Keratinocyte (primary cell): Measurements from ENCODE around the gene CYP26A1. TPM values are rescaled to one million over a fixed set of nuclear protein-coding genes. Genes with fewer than 3 reads are reported as not detected.

Source experiments
- DNase-seq: peaks from one replicate; pipeline ENCODE4 v3.0.0-alpha.2; 2011; ENCODE audit warnings: low read depth, missing footprints, low spot score
- FAIRE-seq: peaks from 2 replicates; lab custom pipeline; 2011; peaks lifted over from hg19 to GRCh38; lab: Jason Lieb, UNC
- H2AFZ ChIP-seq: 2 replicates; pipeline ENCODE4 v1.6.0; 2012; ENCODE audit warnings: low read length, control low read depth, inconsistent platforms; ENCODE audit not compliant: control insufficient read depth
- H3K27ac ChIP-seq: 2 replicates; pipeline ENCODE4 v1.5.1; 2011; ENCODE audit warnings: low read length; ENCODE audit not compliant: control insufficient read depth, insufficient read depth
- H3K27me3 ChIP-seq: 3 replicates; pipeline ENCODE4 v1.6.0; 2011; ENCODE audit warnings: low read length; ENCODE audit not compliant: control insufficient read depth, insufficient read depth; ENCODE audit errors: extremely low read depth
- H3K36me3 ChIP-seq, 2 experiments: 2 replicates in 1 of 2; 3 replicates in 1 of 2; pipeline ENCODE4 v1.5.1; 2011; ENCODE audit warnings: low read length in 2 of 2, mild to moderate bottlenecking in 1 of 2; ENCODE audit not compliant: control insufficient read depth in 2 of 2, insufficient read depth in 2 of 2; ENCODE audit errors: extremely low read depth in 1 of 2
- H3K4me1 ChIP-seq: 3 replicates; pipeline ENCODE4 v1.5.1; 2011; ENCODE audit warnings: low read length; ENCODE audit not compliant: control insufficient read depth, insufficient read depth; ENCODE audit errors: extremely low read depth
- H3K4me2 ChIP-seq: 3 replicates; pipeline ENCODE4 v1.6.0; 2011; ENCODE audit warnings: low read depth, low read length; ENCODE audit not compliant: control insufficient read depth, insufficient read depth; ENCODE audit errors: extremely low read depth
- H3K4me3 ChIP-seq, 3 experiments: fragments of 200-600 bp in 1 of 3; sonication (generic) in 1 of 3; 2 replicates in 2 of 3; 3 replicates in 1 of 3; pipeline ENCODE4 v1.5.1; 2011 to 2016; ENCODE audit warnings: low read length in 3 of 3, mild to moderate bottlenecking in 3 of 3, control low read depth in 2 of 3, inconsistent platforms in 1 of 3, low read depth in 1 of 3, mixed read lengths in 1 of 3, mixed run types in 1 of 3, moderate library complexity in 1 of 3; ENCODE audit not compliant: control insufficient read depth in 2 of 3, insufficient read depth in 2 of 3; ENCODE audit errors: extremely low read depth in 1 of 3
- H3K79me2 ChIP-seq: 2 replicates; pipeline ENCODE4 v1.6.0; 2012; ENCODE audit warnings: low read length; ENCODE audit not compliant: control insufficient read depth, insufficient read depth
- H3K9ac ChIP-seq: 3 replicates; pipeline ENCODE4 v1.6.0; 2011; ENCODE audit warnings: low read length; ENCODE audit not compliant: control insufficient read depth, insufficient read depth; ENCODE audit errors: extremely low read depth
- H3K9me1 ChIP-seq: 3 replicates; pipeline ENCODE4 v1.6.0; 2011; ENCODE audit warnings: low read length; ENCODE audit not compliant: control insufficient read depth, insufficient read depth; ENCODE audit errors: extremely low read depth
- H3K9me3 ChIP-seq: 2 replicates; pipeline ENCODE4 v1.5.1; 2012; ENCODE audit warnings: low read depth, low read length; ENCODE audit not compliant: control insufficient read depth
- H4K20me1 ChIP-seq: 3 replicates; pipeline ENCODE4 v1.6.0; 2011; ENCODE audit warnings: low read length; ENCODE audit not compliant: control insufficient read depth, insufficient read depth; ENCODE audit errors: extremely low read depth
- CTCF ChIP-seq, 3 experiments: IDR thresholded peaks in 1 of 3; conservative IDR thresholded peaks in 1 of 3; optimal IDR thresholded peaks in 1 of 3; 2 replicates in 2 of 3; 3 replicates in 1 of 3; pipeline versions ENCODE3 to v1.5.1; 2011; ENCODE audit warnings: low read length in 3 of 3, mild to moderate bottlenecking in 3 of 3, moderate library complexity in 2 of 3, control low read depth in 1 of 3, inconsistent platforms in 1 of 3; ENCODE audit not compliant: insufficient read depth in 2 of 3; ENCODE audit errors: extremely low read depth in 1 of 3
- EZH2 ChIP-seq: IDR thresholded peaks from one replicate; pipeline ENCODE4 v1.6.1; 2012; ENCODE audit warnings: inconsistent platforms, mild to moderate bottlenecking, low read length, moderate library complexity
- dilution Hi-C: fragments of 300-500 bp; cut with MboI; formaldehyde crosslinking; loops from one replicate; pipeline ENCODE4 v1.7.0; 2020; ENCODE audit warnings: low sequenced_read_pairs; ENCODE audit not compliant: extremely low pct_ligation_motif_present
- polyA plus RNA-seq, 5 experiments: library from polyadenylated mRNA; depleted of rRNA in 3 of 5; stranded (reverse) in 3 of 5; stranded (forward) in 1 of 5; unstranded in 1 of 5; fragments of >200 nt; gene quantifications; 1 replicate in 1 of 5; 2 replicates in 3 of 5; 3 replicates in 1 of 5; pipeline versions ENCODE4 v1.2.1 to v1.2.3, GENCODE V29; 2011 to 2012; ENCODE audit warnings: missing spikeins in 2 of 5, low read depth in 1 of 5, low replicate concordance in 1 of 5

CYP26A1 gene
- polyA plus RNA-seq, 1 donor (not counting 4 experiments of a cell fraction or from before 2014, with no cell fraction given): not detected

- dilution Hi-C loops: no loop called here
- no peak for FAIRE-seq
- no peaks in the 10 kb centered on the region for H3K9me1 ChIP-seq
Observed at GRCh38 chr10:93088466-93088865, 14.8 kb downstream of the CYP26A1 start.

GRCh38 chr10:93090619-93091018 is 16.9 kb downstream of the CYP26A1 start:
- no peak overlapping the region for H3K27ac ChIP-seq
- FAIRE-seq (no peak), DNase-seq (no peak)
- H3K9me1 ChIP-seq: no peaks in the 10 kb centered on the region
- dilution Hi-C loops: no loop called here
- peaks cover 7% of the 10 kb centered on the region for H3K27me3 ChIP-seq
- no peaks in the 10 kb centered on the region for H3K36me3 ChIP-seq
- H3K9ac ChIP-seq: no peak overlapping the region
- H3K4me3 ChIP-seq: no peak overlapping the region
- H3K4me1 ChIP-seq: no peaks in the 10 kb centered on the region
- no peaks in the 10 kb centered on the region for H3K9me3 ChIP-seq
- H4K20me1 ChIP-seq: no peaks in the 10 kb centered on the region
- TF ChIP-seq CTCF (optimal IDR thresholded peaks at IDR 0.05 in 1 of 3, IDR thresholded peaks at IDR 0.05 in 1 of 3, conservative IDR thresholded peaks at IDR 0.05 in 1 of 3; ENCODE audit: extremely low read depth in 1 of 3, insufficient read depth in 2 of 3, low read length in 3 of 3): no peak
- TF ChIP-seq EZH2: no peak
- no peak overlapping the region for H2AFZ ChIP-seq
- no peaks in the 10 kb centered on the region for H3K79me2 ChIP-seq
- H3K4me2 ChIP-seq: no peak overlapping the region

More at GRCh38 chr10:93088466-93088865, 14.8 kb downstream of the CYP26A1 start:
- Histone ChIP-seq H3K4me3 (no peak overlapping the region), H2AFZ (no peak overlapping the region), H3K9me3 (no peaks in the 10 kb centered on the region), H3K79me2 (no peaks in the 10 kb centered on the region), H3K27me3 (peaks cover 7% of the 10 kb centered on the region), H4K20me1 (no peaks in the 10 kb centered on the region), H3K9ac (no peak overlapping the region), H3K4me1 (no peaks in the 10 kb centered on the region), H3K27ac (no peak overlapping the region), H3K36me3 (no peaks in the 10 kb centered on the region), H3K4me2 (no peak overlapping the region)
- TF ChIP-seq EZH2 (no peak), CTCF (optimal IDR thresholded peaks at IDR 0.05 in 1 of 3, IDR thresholded peaks at IDR 0.05 in 1 of 3, conservative IDR thresholded peaks at IDR 0.05 in 1 of 3; ENCODE audit: extremely low read depth in 1 of 3, insufficient read depth in 2 of 3, low read length in 3 of 3) (no peak)
- no peak for DNase-seq
